Panc1 (cell line): Measurements from ENCODE around the gene POLR2A. TPM values are rescaled to one million over a fixed set of nuclear protein-coding genes. Genes with fewer than 3 reads are reported as not detected.

Experiments
- ATAC-seq: fragments of 200-7000 bp; cut with Tn5 transposase; 2 replicates; pipeline ENCODE4 v1.9.1; 2020; ENCODE audit warnings: mild to moderate bottlenecking, moderate library complexity
- BruUV-seq: library from RNA; stranded (reverse); fragments of 400-500 nt; replicated peaks from 2 replicates; lab custom pipeline; 2021; lab: Mats Ljungman, UMichigan
- CTCF ChIA-PET: fragments of 300-600 bp; sonication (Branson Sonifier 250); formaldehyde crosslinking; loops from one replicate; lab custom pipeline; 2022; ENCODE audit warnings: antibody characterized with exemption; lab: Charles Lee
- POLR2A ChIA-PET: fragments of 300-600 bp; sonication (Branson Sonifier 250); formaldehyde crosslinking; loops from one replicate; lab custom pipeline; 2022; ENCODE audit warnings: antibody characterized with exemption; lab: Charles Lee
- DNase-seq: peaks from one replicate; pipeline ENCODE4 v3.0.0-alpha.2; 2010; ENCODE audit warnings: low read depth, low spot score
- H3K27ac ChIP-seq: 2 replicates; pipeline ENCODE4 v1.5.1; 2011; ENCODE audit warnings: mild to moderate bottlenecking, low read length, inconsistent platforms
- H3K27me3 ChIP-seq: fragments of 200-500 bp; sonication (Bioruptor generic); 2 replicates; pipeline ENCODE4 v1.6.0; 2014; ENCODE audit warnings: low read length, inconsistent platforms; ENCODE audit not compliant: control insufficient read depth, insufficient read depth
- H3K36me3 ChIP-seq: fragments of 200-500 bp; sonication (Bioruptor generic); 2 replicates; pipeline ENCODE4 v1.5.1; 2014; ENCODE audit warnings: inconsistent platforms, mild to moderate bottlenecking, low read length, moderate library complexity; ENCODE audit not compliant: control insufficient read depth, insufficient read depth
- H3K4me1 ChIP-seq: 2 replicates; pipeline ENCODE4 v1.5.1; 2011; ENCODE audit warnings: inconsistent platforms, mild to moderate bottlenecking, low read length, moderate library complexity; ENCODE audit not compliant: control insufficient read depth, insufficient read depth
- H3K4me3 ChIP-seq, 2 experiments: 2 replicates each; pipeline ENCODE4 v1.5.1; 2011 to 2012; ENCODE audit warnings: low read depth in 2 of 2, low read length in 2 of 2, mild to moderate bottlenecking in 2 of 2, inconsistent platforms in 1 of 2, moderate library complexity in 1 of 2
- H3K9me3 ChIP-seq: fragments of 200-500 bp; sonication (Bioruptor generic); 2 replicates; pipeline ENCODE4 v1.5.1; 2014; ENCODE audit warnings: low read depth, mild to moderate bottlenecking, inconsistent platforms, low read length, moderate library complexity; ENCODE audit not compliant: control insufficient read depth, insufficient read depth
- CTCF ChIP-seq: fragments of 450-650 bp; IDR thresholded peaks from 2 replicates; pipeline ENCODE4 v1.5.1; 2017; ENCODE audit warnings: mild to moderate bottlenecking
- POLR2AphosphoS5 ChIP-seq: IDR thresholded peaks from 2 replicates; pipeline ENCODE4 v1.6.1; 2012; ENCODE audit warnings: mild to moderate bottlenecking, low read depth, low read length, moderate library complexity
- SIN3A ChIP-seq: IDR thresholded peaks from 2 replicates; pipeline ENCODE4 v1.6.1; 2012; ENCODE audit warnings: low read depth, mild to moderate bottlenecking, low read length, moderate library complexity, borderline replicate concordance; ENCODE audit not compliant: insufficient read depth
- TCF7L2 ChIP-seq: IDR thresholded peaks from 2 replicates; pipeline ENCODE4 v1.6.1; 2011; ENCODE audit warnings: mild to moderate bottlenecking, low read depth, low read length, inconsistent platforms
- in situ Hi-C: cut with HindIII; loops from 2 replicates; pipeline ENCODE4 v1.10.0; 2016; ENCODE audit warnings: low sequenced_read_pairs, low pct_unique_long_range_greater_than_20kb
- intact Hi-C: fragments of 100-400 bp; cut with micrococcal nuclease; formaldehyde crosslinking; loops from one replicate; pipeline ENCODE4 v1.10.0; 2022; ENCODE audit not compliant: unreplicated experiment
- total RNA-seq: library from RNA; stranded (reverse); gene quantifications from one replicate; pipeline ENCODE4 v1.2.1, GENCODE V29; 2021; ENCODE audit not compliant: unreplicated experiment
- TF ChIP-seq, protein P1 (sequence below), 2 experiments: IDR thresholded peaks; 2 replicates each; pipeline ENCODE4 v1.6.1; 2011 to 2012; ENCODE audit warnings: low read depth in 2 of 2, control low read depth in 1 of 2, low read length in 1 of 2, mild to moderate bottlenecking in 1 of 2, moderate library complexity in 1 of 2; ENCODE audit not compliant: insufficient read depth in 1 of 2

The POLR2A gene
- total RNA-seq, 1 experiment from 2014 or later = 181 TPM

DNA sequence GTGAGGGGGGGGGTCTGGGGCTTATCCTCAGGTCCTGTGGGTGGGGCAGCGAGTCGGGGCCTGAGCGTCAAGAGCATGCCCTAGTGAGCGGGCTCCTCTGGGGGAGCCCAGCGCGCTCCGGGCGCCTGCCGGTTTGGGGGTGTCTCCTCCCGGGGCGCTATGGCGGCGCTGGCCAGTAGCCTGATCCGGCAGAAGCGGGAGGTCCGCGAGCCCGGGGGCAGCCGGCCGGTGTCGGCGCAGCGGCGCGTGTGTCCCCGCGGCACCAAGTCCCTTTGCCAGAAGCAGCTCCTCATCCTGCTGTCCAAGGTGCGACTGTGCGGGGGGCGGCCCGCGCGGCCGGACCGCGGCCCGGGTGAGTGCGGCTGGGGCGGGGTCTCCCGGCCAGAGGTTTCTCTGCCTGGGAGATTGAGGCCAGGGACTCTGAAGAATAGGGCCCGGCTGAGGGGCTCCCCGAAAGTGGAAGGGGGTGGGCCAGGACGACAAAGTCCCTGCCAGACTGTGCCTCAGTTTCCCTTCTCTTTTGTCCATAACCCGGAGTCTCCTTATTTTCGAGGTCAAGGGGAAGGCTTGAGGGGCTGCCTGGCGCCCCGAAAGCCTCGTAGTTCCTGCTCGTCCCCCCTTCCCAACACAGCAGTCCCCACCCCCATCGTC is 44.6 kb upstream of the POLR2A start, which contains the start of gene FGF11:
TSS of gene FGF11 (plus strand) at position 51 of the 651 bp plus-strand sequence. CDS start at position 160, 109 bp downstream.
- CTCF ChIA-PET = no interaction called here
- in situ Hi-C loops (no loop called here), intact Hi-C loops (loop anchor here (10.0 kb wide), 1 partner anchor 85 kb away; the partner anchor contains the start of genes KCTD11 and TMEM95)
- no peak for DNase-seq
- peaks cover 17% of the 10 kb centered on the region for H3K4me1 ChIP-seq
- BruUV-seq = no TSS peak
- ATAC-seq = no peak
- POLR2A ChIA-PET = interaction anchor here (0.6 kb wide), 1 partner anchor 45 kb away, joined by 4 read pairs; the partner anchor contains the start of gene POLR2A
- no peaks in the 10 kb centered on the region for H3K27me3 ChIP-seq
- no peaks in the 10 kb centered on the region for H3K36me3 ChIP-seq
- no peaks in the 10 kb centered on the region for H3K9me3 ChIP-seq
- H3K27ac ChIP-seq = peak within 1 kb of the TSS; percentile 70
- H3K4me3 ChIP-seq = peak within 1 kb of the TSS; percentile 51 to 73
- TF ChIP-seq POLR2AphosphoS5 = 0 out of 2 replicates have a peak, but pooled peaks have one; percentile 30
- TF ChIP-seq CTCF = no peak

DNA sequence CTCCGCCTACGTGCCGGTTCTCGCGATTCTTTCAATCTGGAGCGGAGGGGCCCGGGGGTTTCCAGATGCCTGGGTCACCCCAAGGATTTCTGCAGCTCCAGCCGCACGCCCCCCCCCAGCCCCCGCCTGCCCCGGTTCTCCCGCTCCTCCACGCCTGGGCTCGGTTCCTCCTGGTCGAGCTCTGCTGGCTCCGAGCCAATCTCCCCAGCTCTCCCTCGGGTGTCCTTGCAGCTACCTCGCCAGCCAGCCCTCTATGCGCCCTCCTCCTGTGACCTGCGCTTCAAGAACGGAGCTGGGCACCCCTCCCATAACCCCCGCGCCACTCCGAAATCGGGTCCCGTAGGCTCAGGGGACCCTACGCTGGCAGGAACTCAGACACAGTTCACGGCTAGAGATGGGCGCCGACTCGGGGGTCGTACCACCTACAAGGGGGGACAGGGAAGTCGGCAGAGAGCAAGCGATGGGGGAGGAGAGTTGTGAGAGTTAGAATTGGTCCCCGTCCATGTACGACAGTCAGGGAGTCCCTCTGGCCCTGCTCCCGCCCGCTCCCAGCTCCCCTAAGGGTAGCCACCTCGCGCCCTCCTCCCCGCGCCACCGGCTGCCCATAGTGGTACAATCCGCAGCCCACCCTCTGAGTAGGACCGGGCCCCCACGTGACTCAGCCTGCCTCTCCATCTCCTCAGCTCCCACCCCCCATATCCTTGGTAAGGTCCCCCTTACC is 43.9 kb upstream of the POLR2A start:
- in situ Hi-C loops = no loop called here
- Histone ChIP-seq H3K36me3 (no peaks in the 10 kb centered on the region), H3K4me1 (peaks cover 18% of the 10 kb centered on the region), H3K9me3 (no peaks in the 10 kb centered on the region), H3K27ac (peak overlapping the region; percentile 70), H3K27me3 (no peaks in the 10 kb centered on the region), H3K4me3 (peak overlapping the region; percentile 51 to 73)
- ChIA-PET POLR2A (no interaction called here), CTCF (no interaction called here)
- no TSS peak for BruUV-seq
- no peak for ATAC-seq
- TF ChIP-seq, protein P1, sequence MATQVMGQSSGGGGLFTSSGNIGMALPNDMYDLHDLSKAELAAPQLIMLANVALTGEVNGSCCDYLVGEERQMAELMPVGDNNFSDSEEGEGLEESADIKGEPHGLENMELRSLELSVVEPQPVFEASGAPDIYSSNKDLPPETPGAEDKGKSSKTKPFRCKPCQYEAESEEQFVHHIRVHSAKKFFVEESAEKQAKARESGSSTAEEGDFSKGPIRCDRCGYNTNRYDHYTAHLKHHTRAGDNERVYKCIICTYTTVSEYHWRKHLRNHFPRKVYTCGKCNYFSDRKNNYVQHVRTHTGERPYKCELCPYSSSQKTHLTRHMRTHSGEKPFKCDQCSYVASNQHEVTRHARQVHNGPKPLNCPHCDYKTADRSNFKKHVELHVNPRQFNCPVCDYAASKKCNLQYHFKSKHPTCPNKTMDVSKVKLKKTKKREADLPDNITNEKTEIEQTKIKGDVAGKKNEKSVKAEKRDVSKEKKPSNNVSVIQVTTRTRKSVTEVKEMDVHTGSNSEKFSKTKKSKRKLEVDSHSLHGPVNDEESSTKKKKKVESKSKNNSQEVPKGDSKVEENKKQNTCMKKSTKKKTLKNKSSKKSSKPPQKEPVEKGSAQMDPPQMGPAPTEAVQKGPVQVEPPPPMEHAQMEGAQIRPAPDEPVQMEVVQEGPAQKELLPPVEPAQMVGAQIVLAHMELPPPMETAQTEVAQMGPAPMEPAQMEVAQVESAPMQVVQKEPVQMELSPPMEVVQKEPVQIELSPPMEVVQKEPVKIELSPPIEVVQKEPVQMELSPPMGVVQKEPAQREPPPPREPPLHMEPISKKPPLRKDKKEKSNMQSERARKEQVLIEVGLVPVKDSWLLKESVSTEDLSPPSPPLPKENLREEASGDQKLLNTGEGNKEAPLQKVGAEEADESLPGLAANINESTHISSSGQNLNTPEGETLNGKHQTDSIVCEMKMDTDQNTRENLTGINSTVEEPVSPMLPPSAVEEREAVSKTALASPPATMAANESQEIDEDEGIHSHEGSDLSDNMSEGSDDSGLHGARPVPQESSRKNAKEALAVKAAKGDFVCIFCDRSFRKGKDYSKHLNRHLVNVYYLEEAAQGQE (IDR thresholded peaks at IDR 0.05; ENCODE audit: insufficient read depth in 1 of 2, low read depth in 2 of 2, low read length in 1 of 2) = no peak
- no peak for TF ChIP-seq SIN3A
- intact Hi-C loops = no loop called here
- DNase-seq = no peak

GRCh38 chr17:7440834-7441195 is 43.4 kb upstream of the POLR2A start:
- intact Hi-C loops (no loop called here), in situ Hi-C loops (no loop called here)
- TF ChIP-seq TCF7L2 (no peak), POLR2AphosphoS5 (no peak)
- TF ChIP-seq, protein P1 (IDR thresholded peaks at IDR 0.05; ENCODE audit: insufficient read depth in 1 of 2, low read depth in 2 of 2, low read length in 1 of 2) = no peak
- DNase-seq (no peak), ATAC-seq (no peak)
- peaks cover 18% of the 10 kb centered on the region for H3K4me1 ChIP-seq
- ChIA-PET CTCF (interaction anchor here (0.6 to 0.8 kb wide), 3 partner anchors 85 to 120 kb away, joined by 3 to 5 read pairs (median 4); no protein-coding TSS in a partner anchor), POLR2A (interaction anchor here (0.5 to 0.7 kb wide), 3 partner anchors 10 to 17 kb away, joined by 3 to 16 read pairs (median 6); no protein-coding TSS in a partner anchor)
- no peaks in the 10 kb centered on the region for H3K9me3 ChIP-seq
- no TSS peak for BruUV-seq
- no peaks in the 10 kb centered on the region for H3K27me3 ChIP-seq
- H3K27ac ChIP-seq = peak overlapping the region; percentile 66
- H3K4me3 ChIP-seq = peak overlapping the region; percentile 51 to 73
- no peaks in the 10 kb centered on the region for H3K36me3 ChIP-seq
